Gastroesophageal sphincter (tissue), 3 donors: Measurements from ENCODE around the gene OR4K1.

ENCODE experiments used
- POLR2A ChIP-seq, 2 donors: fragments of 450-650 bp; IDR thresholded peaks; one replicate each; pipeline ENCODE4 v1.6.1; 2017; ENCODE audit warnings: antibody characterized with exemption in 2 of 2, mild to moderate bottlenecking in 2 of 2, moderate library complexity in 1 of 2
- TF ChIP-seq, protein P1 (sequence below), 4 experiments: fragments of 200-600 bp in 2 of 4; fragments of 450-650 bp in 2 of 4; sonication (generic) in 1 of 4; IDR thresholded peaks; one replicate each; pipeline ENCODE4 v1.5.1; 2017 to 2019; ENCODE audit warnings: antibody characterized with exemption in 4 of 4, mild to moderate bottlenecking in 2 of 4, moderate library complexity in 2 of 4

DNA sequence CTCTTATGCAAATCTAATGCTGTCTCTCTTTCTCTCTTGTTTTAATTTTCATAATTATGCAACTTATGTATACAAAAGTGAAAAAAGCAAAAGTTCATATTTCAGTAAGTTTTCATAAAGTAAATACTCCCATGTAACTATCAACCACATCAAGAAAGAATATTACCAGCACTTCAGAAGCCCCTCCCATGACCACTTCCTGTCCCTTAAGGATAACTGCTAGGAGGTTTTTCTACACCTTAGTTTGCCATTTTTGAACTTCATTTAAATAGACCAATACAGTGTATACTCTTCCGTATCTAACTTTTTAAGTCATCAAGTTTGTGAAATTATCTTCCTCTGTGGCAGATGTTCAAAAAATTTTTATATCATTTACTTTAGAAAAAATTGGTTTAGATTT is 44.1 kb downstream of the OR4K1 start:
- no peak for TF ChIP-seq POLR2A (IDR thresholded peaks at IDR 0.05)
- TF ChIP-seq, protein P1, sequence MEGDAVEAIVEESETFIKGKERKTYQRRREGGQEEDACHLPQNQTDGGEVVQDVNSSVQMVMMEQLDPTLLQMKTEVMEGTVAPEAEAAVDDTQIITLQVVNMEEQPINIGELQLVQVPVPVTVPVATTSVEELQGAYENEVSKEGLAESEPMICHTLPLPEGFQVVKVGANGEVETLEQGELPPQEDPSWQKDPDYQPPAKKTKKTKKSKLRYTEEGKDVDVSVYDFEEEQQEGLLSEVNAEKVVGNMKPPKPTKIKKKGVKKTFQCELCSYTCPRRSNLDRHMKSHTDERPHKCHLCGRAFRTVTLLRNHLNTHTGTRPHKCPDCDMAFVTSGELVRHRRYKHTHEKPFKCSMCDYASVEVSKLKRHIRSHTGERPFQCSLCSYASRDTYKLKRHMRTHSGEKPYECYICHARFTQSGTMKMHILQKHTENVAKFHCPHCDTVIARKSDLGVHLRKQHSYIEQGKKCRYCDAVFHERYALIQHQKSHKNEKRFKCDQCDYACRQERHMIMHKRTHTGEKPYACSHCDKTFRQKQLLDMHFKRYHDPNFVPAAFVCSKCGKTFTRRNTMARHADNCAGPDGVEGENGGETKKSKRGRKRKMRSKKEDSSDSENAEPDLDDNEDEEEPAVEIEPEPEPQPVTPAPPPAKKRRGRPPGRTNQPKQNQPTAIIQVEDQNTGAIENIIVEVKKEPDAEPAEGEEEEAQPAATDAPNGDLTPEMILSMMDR (IDR thresholded peaks at IDR 0.05), result no peak
